Lower leg skin (tissue), 4 donors: ENCODE measurements around the gene EFS. TPM values are rescaled to one million over a fixed set of nuclear protein-coding genes. Genes with fewer than 3 reads are reported as not detected.

Source experiments
- DNase-seq, 2 donors: peaks; one replicate each; pipeline ENCODE4 v3.0.0-alpha.2; 2019; ENCODE audit warnings: low spot score in 2 of 2
- H3K4me3 ChIP-seq: fragments of 200-600 bp; sonication (generic); 2 replicates; pipeline ENCODE4 v1.5.1; 2017; ENCODE audit warnings: mild to moderate bottlenecking, low read depth; ENCODE audit not compliant: poor library complexity, severe bottlenecking
- CTCF ChIP-seq, 3 donors: fragments of 450-650 bp; IDR thresholded peaks; one replicate each; pipeline ENCODE4 v1.5.1; 2016; ENCODE audit warnings: antibody characterized with exemption in 3 of 3, mild to moderate bottlenecking in 3 of 3, moderate library complexity in 2 of 3
- POLR2A ChIP-seq, 2 donors: fragments of 450-650 bp; IDR thresholded peaks; one replicate each; pipeline ENCODE4 v1.6.1; 2016 to 2017; ENCODE audit warnings: antibody characterized with exemption in 2 of 2, mild to moderate bottlenecking in 1 of 2, moderate library complexity in 1 of 2
- WGBS, 2 donors: methylation state at CpG; one replicate each; pipeline ENCODE4 v1.1.5; 2018; 5-methylcytosine and 5-hydroxymethylcytosine counted together
- intact Hi-C: fragments of 100-400 bp; cut with DNase I; formaldehyde crosslinking; loops from one replicate; pipeline ENCODE4 v1.15.0; 2023; ENCODE audit warnings: low total_unique reads
- total RNA-seq, 4 donors: library from RNA; depleted of rRNA; stranded (reverse); fragments of >200 nt; gene quantifications; one replicate each; pipeline ENCODE4 v1.1.0, GENCODE V29; 2016

Gene EFS
- total RNA-seq, 4 donors from 2014 or later: 38.7 to 73.2 (median 53.5) TPM

DNA sequence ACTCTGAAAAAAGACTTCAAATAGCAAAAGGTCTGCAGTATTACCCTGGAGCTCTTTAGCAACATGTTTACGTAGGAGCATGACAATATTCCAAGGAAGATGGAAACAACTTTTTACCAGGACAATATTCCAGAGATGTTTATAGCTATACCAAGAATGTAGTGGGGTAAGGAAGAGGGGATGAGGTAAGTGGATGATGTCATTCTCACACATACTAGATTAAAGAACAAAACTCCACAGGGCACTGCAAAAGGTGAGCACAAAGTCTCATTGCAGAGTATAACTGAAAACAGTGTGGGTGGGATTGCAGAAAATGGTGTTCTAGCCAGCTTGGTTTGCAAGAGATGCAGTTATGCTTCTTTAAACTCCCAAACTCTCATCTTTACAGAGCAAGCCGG is 20.3 kb upstream of the EFS start:
- H3K4me3 ChIP-seq: no peak overlapping the region
- intact Hi-C loops: loop anchor here (10.0 kb wide), 1 partner anchor 120 kb away; no protein-coding TSS in a partner anchor
- no peak for DNase-seq
- no peak for TF ChIP-seq CTCF (IDR thresholded peaks at IDR 0.05)
- no peak for TF ChIP-seq POLR2A (IDR thresholded peaks at IDR 0.05)
- 85 to 87% methylated on average over 2 of the region's 2 CpGs for WGBS, 2 donors

DNA sequence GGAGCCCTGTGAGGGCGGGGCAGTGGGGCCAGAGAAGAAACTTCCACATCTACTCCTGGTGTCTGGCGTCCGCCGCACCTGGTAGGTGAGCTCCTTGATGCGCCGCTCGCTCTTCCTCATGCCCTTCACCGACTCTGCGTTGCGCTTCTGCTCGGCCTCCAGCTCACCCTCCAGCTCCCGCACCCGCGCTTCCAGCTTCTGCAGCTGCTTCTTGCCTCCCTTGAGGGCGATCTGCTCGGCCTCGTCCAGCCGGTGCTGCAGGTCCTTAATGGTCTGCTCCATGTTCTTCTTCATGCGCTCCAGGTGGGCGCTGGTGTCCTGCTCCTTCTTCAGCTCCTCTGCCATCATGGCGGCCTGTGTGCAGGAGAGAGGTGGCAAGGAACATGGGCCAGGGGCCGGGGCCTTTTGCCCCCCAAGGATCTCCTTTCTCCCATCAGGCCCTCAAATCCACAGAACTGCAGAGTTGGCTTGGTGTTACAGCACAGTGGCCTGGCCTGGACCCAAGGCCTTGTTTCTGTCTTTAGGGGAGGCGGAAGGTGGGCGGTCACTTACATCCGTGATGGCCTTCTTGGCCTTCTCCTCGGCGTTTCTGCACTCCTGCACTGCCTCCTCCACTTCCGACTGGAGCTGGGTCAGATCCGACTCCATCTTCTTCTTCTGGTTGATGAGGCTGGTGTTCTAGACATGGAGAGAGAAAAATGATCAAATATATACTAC is 19.6 kb upstream of the EFS start:
- 88 to 93% methylated on average over 29 of the region's 29 CpGs for WGBS, 2 donors
- H3K4me3 ChIP-seq: no peak overlapping the region
- no peak for DNase-seq
- intact Hi-C loops: loop anchor here (5.0 to 10.0 kb wide), 2 partner anchors 57 to 120 kb away; no protein-coding TSS in a partner anchor
- TF ChIP-seq POLR2A (IDR thresholded peaks at IDR 0.05) (no peak), CTCF (IDR thresholded peaks at IDR 0.05) (no peak)

DNA sequence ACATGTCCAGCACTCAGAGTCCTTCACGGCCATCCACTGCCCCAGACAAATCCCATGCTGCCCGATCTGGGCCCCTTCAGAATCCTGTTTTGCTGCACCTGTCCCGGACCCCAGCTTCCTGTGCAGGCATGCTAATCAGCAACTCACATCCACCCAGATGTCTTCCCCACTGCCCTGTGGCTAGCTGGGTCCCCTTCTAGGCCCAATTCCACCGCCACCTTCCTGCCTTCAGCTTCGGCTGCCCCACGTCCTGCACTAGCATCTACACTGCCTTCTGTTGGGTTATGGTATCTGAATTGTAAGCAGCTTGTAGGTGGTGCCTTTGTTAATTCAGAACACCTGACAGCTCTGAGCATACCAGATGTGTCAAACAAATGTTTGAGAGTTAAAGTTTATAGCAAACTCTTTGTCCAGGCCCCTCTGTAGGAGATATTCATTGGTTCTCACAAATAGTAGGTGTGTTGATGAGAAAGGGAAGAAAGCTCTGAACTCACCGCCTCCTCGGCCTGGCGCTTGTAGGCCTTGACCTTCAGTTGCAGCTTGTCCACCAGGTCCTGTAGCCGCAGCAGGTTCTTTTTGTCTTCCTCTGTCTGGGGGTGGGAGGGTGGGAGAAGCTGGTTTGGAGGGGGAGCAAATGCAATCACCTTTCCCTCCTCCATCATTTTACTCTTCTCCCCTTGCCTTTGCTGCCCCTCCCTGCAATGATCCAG is 17.9 kb upstream of the EFS start:
- intact Hi-C loops: loop anchor here (5.0 to 10.0 kb wide), 2 partner anchors 56 to 118 kb away; no protein-coding TSS in a partner anchor
- H3K4me3 ChIP-seq: no peak overlapping the region
- WGBS, 2 donors: 71 to 80% methylated on average over 10 of the region's 10 CpGs
- DNase-seq: no peak
- TF ChIP-seq POLR2A (IDR thresholded peaks at IDR 0.05): no peak
- TF ChIP-seq CTCF (IDR thresholded peaks at IDR 0.05): no peak

DNA sequence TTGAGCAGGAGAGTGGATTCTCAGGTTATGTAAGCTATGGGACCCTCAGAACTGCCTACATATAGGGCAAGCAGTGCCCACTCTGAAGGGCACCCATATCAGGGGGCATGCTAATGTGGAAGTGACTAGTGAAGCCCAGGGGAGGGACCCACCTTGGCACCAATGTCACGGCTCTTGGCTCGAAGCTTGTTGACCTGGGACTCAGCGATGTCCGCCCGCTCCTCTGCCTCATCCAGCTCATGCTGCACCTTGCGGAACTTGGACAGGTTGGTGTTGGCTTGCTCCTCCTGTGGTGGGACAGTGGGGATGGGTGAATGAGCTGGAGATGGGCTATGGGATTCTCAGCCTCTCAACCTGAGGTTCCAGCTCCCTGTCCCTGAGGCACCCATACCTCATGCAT is 17.3 kb upstream of the EFS start:
- no peak for DNase-seq
- 93 to 94% methylated on average over 6 of the region's 6 CpGs for WGBS, 2 donors
- H3K4me3 ChIP-seq: no peak overlapping the region
- intact Hi-C loops: loop anchor here (5.0 to 10.0 kb wide), 2 partner anchors 55 to 117 kb away; no protein-coding TSS in a partner anchor
- TF ChIP-seq CTCF (IDR thresholded peaks at IDR 0.05) (no peak), POLR2A (IDR thresholded peaks at IDR 0.05) (no peak)

DNA sequence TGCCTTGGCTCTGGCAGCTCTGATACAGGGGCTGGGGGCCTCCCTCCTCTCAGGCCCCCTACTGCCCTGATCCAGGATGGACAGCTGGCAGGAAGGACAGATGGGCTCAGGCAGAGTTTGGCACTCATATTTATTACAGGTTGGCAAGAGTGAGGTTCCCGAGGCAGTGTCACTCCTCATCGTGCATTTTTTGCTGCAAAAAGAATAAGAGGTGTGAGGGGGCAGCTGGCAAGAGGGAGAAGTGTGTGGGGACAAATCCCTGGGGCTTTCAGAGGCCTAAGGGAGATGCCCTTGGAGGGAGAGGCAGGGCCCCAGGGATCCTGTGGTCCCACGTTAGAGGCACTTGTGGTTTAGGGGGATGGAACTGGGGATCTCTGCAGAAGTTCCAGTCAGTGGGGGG is 16.9 kb upstream of the EFS start:
- TF ChIP-seq POLR2A (IDR thresholded peaks at IDR 0.05) (no peak), CTCF (IDR thresholded peaks at IDR 0.05) (no peak)
- no peak overlapping the region for H3K4me3 ChIP-seq
- DNase-seq: no peak
- intact Hi-C loops: loop anchor here (5.0 to 10.0 kb wide), 2 partner anchors 55 to 117 kb away; no protein-coding TSS in a partner anchor
- 36 to 56% methylated on average over 3 of the region's 3 CpGs for WGBS, 2 donors
